HCT116 (cell line): Measurements from ENCODE around the gene PPM1M. TPM values are rescaled to one million over a fixed set of nuclear protein-coding genes. Genes with fewer than 3 reads are reported as not detected.

ENCODE experiments used
- ATAC-seq: fragments of 200-7000 bp; cut with Tn5 transposase; 2 replicates; pipeline ENCODE4 v1.9.1; 2020; ENCODE audit warnings: mild to moderate bottlenecking, moderate library complexity
- BruUV-seq: library from RNA; stranded (reverse); fragments of 400-500 nt; replicated peaks from 2 replicates; lab custom pipeline; 2021; lab: Mats Ljungman, UMichigan
- CTCF ChIA-PET: fragments of 300-600 bp; sonication (Branson Sonifier 250); formaldehyde crosslinking; loops from one replicate; lab custom pipeline; 2021; ENCODE audit warnings: antibody characterized with exemption; lab: Charles Lee
- POLR2A ChIA-PET: fragments of 300-600, 350-600 bp; sonication (Branson Sonifier 250); formaldehyde crosslinking; loops from one replicate; lab custom pipeline; 2021; ENCODE audit warnings: antibody characterized with exemption; lab: Charles Lee
- RAD21 ChIA-PET, 2 experiments: fragments of 300-600 bp; sonication (Branson Sonifier 250); formaldehyde crosslinking; loops; one replicate each; lab custom pipeline; 2023; ENCODE audit warnings: low total read pairs in 2 of 2; ENCODE audit not compliant: uncharacterized antibody in 2 of 2, unreplicated experiment in 2 of 2, low non-redundant PET in 1 of 2; lab: Charles Lee
- DNase-seq: peaks from one replicate; pipeline ENCODE4 v3.0.0-alpha.2; 2010; ENCODE audit warnings: low read depth, low spot score
- H2AFZ ChIP-seq: fragments of 200-600 bp; shearing (Covaris generic), sonication (generic); 2 replicates; pipeline ENCODE4 v1.6.1; 2017; ENCODE audit warnings: low read depth, mixed run types, mixed read lengths, antibody characterized with exemption, low read length; ENCODE audit not compliant: poor library complexity, severe bottlenecking
- H3K27ac ChIP-seq: 2 replicates; pipeline ENCODE4 v1.5.1; 2012; ENCODE audit warnings: low read depth, low read length
- H3K27me3 ChIP-seq: fragments of 200-600 bp; sonication (generic); 2 replicates; pipeline ENCODE4 v1.6.1; 2016; ENCODE audit warnings: mixed run types, low read length, mixed read lengths; ENCODE audit not compliant: insufficient read depth
- H3K36me3 ChIP-seq, 2 experiments: fragments of 200-500 bp in 1 of 2; fragments of 200-600 bp in 1 of 2; sonication (Bioruptor generic) in 1 of 2; sonication (generic) in 1 of 2; 2 replicates each; pipeline versions ENCODE4 v1.5.1 to v1.6.1; 2014 to 2016; ENCODE audit warnings: low read length in 2 of 2, inconsistent platforms in 1 of 2, mixed read lengths in 1 of 2, mixed run types in 1 of 2; ENCODE audit not compliant: insufficient read depth in 2 of 2, control insufficient read depth in 1 of 2
- H3K4me1 ChIP-seq, 2 experiments: fragments of 200-600 bp in 1 of 2; sonication (generic) in 1 of 2; 2 replicates each; pipeline versions ENCODE4 v1.5.1 to v1.6.1; 2012 to 2017; ENCODE audit warnings: low read length in 2 of 2, inconsistent platforms in 1 of 2, mild to moderate bottlenecking in 1 of 2, mixed read lengths in 1 of 2, mixed run types in 1 of 2, moderate library complexity in 1 of 2; ENCODE audit not compliant: insufficient read depth in 2 of 2, control insufficient read depth in 1 of 2
- H3K4me2 ChIP-seq: fragments of 200-600 bp; sonication (generic); 2 replicates; pipeline ENCODE4 v1.6.1; 2017; ENCODE audit warnings: mixed run types, low read length, mixed read lengths
- H3K4me3 ChIP-seq, 2 experiments: fragments of 200-600 bp in 1 of 2; sonication (generic) in 1 of 2; replicated peaks in 1 of 2; 2 replicates each; pipeline ENCODE4 v1.5.1; 2011 to 2016; ENCODE audit warnings: low read length in 2 of 2, control low read depth in 1 of 2, low read depth in 1 of 2, mild to moderate bottlenecking in 1 of 2, mixed read lengths in 1 of 2, mixed run types in 1 of 2
- H3K79me2 ChIP-seq: fragments of 200-600 bp; sonication (generic); 2 replicates; pipeline ENCODE4 v1.6.1; 2017; ENCODE audit warnings: mild to moderate bottlenecking, mixed run types, low read length, moderate library complexity, mixed read lengths; ENCODE audit not compliant: insufficient read depth
- H3K9ac ChIP-seq: fragments of 200-600 bp; sonication (generic); 2 replicates; pipeline ENCODE4 v1.6.1; 2016; ENCODE audit warnings: low read length, mixed read lengths
- H3K9me2 ChIP-seq: fragments of 200-600 bp; sonication (generic), shearing (Covaris generic); 2 replicates; pipeline ENCODE4 v1.6.1; 2017; ENCODE audit warnings: mixed run types, mild to moderate bottlenecking, moderate library complexity; ENCODE audit not compliant: insufficient read depth
- H3K9me3 ChIP-seq, 2 experiments: fragments of 200-500 bp in 1 of 2; fragments of 200-600 bp in 1 of 2; sonication (Bioruptor generic) in 1 of 2; sonication (generic) in 1 of 2; 2 replicates each; pipeline ENCODE4 v1.6.1; 2014 to 2017; ENCODE audit warnings: low read length in 2 of 2, mixed read lengths in 2 of 2, inconsistent platforms in 1 of 2, low read depth in 1 of 2, mild to moderate bottlenecking in 1 of 2, mixed run types in 1 of 2, moderate library complexity in 1 of 2; ENCODE audit not compliant: control insufficient read depth in 1 of 2, insufficient read depth in 1 of 2
- H4K20me1 ChIP-seq: fragments of 200-600 bp; sonication (generic), shearing (Covaris generic); 2 replicates; pipeline ENCODE4 v1.6.1; 2017; ENCODE audit warnings: mixed run types, mild to moderate bottlenecking, moderate library complexity; ENCODE audit not compliant: insufficient read depth
- ATF3 ChIP-seq: IDR thresholded peaks from 2 replicates; pipeline ENCODE4 v1.6.1; 2012
- CBX3 ChIP-seq: IDR thresholded peaks from 2 replicates; pipeline ENCODE4 v1.6.1; 2012; ENCODE audit warnings: low read depth
- CEBPB ChIP-seq: IDR thresholded peaks from 2 replicates; pipeline ENCODE4 v1.6.1; 2012; ENCODE audit warnings: low read depth
- CTCF ChIP-seq, 3 experiments: fragments of 200-600 bp in 1 of 3; sonication (generic) in 1 of 3; IDR thresholded peaks in 2 of 3; conservative IDR thresholded peaks in 1 of 3; 2 replicates each; pipeline ENCODE4 v1.5.1; 2012 to 2017; ENCODE audit warnings: low read depth in 2 of 3, low read length in 2 of 3, antibody characterized with exemption in 1 of 3, borderline replicate concordance in 1 of 3, control low read depth in 1 of 3, mild to moderate bottlenecking in 1 of 3, mixed read lengths in 1 of 3, mixed run types in 1 of 3, moderate library complexity in 1 of 3; ENCODE audit not compliant: insufficient read depth in 1 of 3
- EZH2phosphoT487 ChIP-seq: fragments of 200-600 bp; IDR thresholded peaks from 2 replicates; pipeline ENCODE4 v1.6.1; 2018; ENCODE audit warnings: antibody characterized with exemption, borderline replicate concordance
- FOSL1 ChIP-seq: IDR thresholded peaks from 2 replicates; pipeline ENCODE4 v1.6.1; 2012; ENCODE audit warnings: low read depth
- JUND ChIP-seq: IDR thresholded peaks from 2 replicates; pipeline ENCODE4 v1.6.1; 2012
- POLR2AphosphoS5 ChIP-seq: IDR thresholded peaks from 2 replicates; pipeline ENCODE4 v1.6.1; 2011; ENCODE audit warnings: mild to moderate bottlenecking, low read depth, low read length, moderate library complexity
- SIN3A ChIP-seq: IDR thresholded peaks from 2 replicates; pipeline ENCODE4 v1.6.1; 2012; ENCODE audit warnings: low read depth
- SP1 ChIP-seq: IDR thresholded peaks from 2 replicates; pipeline ENCODE4 v1.6.1; 2012; ENCODE audit warnings: low read depth
- SRF ChIP-seq: IDR thresholded peaks from 2 replicates; pipeline ENCODE4 v1.6.1; 2012; ENCODE audit warnings: low read depth
- intact Hi-C: fragments of 100-400 bp; cut with micrococcal nuclease; formaldehyde crosslinking; loops from 2 replicates; pipeline ENCODE4 v1.10.0; 2022
- total RNA-seq: library from RNA; stranded (reverse); gene quantifications from one replicate; pipeline ENCODE4 v1.2.1, GENCODE V29; 2021; ENCODE audit not compliant: unreplicated experiment

The PPM1M gene
- total RNA-seq, 1 experiment from 2014 or later: 16.6 TPM

- Histone ChIP-seq H3K36me3 (peaks cover 75 to 81% of the 10 kb centered on the region in 2 experiments), H3K27ac (no peak overlapping the region), H2AFZ (no peak overlapping the region), H3K9me3 (no peaks in the 10 kb centered on the region), H3K27me3 (no peaks in the 10 kb centered on the region), H4K20me1 (no peaks in the 10 kb centered on the region), H3K4me3 (no peak overlapping the region), H3K79me2 (no peaks in the 10 kb centered on the region; the same call in 1 of the 2 replicates), H3K4me1 (no peaks in the 10 kb centered on the region), H3K4me2 (no peak overlapping the region), H3K9me2 (no peaks in the 10 kb centered on the region), H3K9ac (no peak overlapping the region)
- BruUV-seq: no TSS peak
- ATAC-seq (no peak), DNase-seq (no peak)
- intact Hi-C loops: no loop called here
- ChIA-PET CTCF (interaction anchor here (1.0 to 1.2 kb wide), 2 partner anchors 15 to 134 kb away, joined by 3 read pairs; no protein-coding TSS in a partner anchor), POLR2A (interaction anchor here (1.3 to 2.4 kb wide), 2 partner anchors 8 to 11 kb away, joined by 3 to 7 read pairs; no protein-coding TSS in a partner anchor), RAD21 (no interaction called here)
- no peak for TF ChIP-seq SRF
- TF ChIP-seq POLR2AphosphoS5: no peak
- no peak for TF ChIP-seq CEBPB
- no peak for TF ChIP-seq SIN3A
- TF ChIP-seq CTCF (IDR thresholded peaks at IDR 0.05 in 2 of 3, conservative IDR thresholded peaks at IDR 0.05 in 1 of 3; ENCODE audit: borderline replicate concordance in 1 of 3, insufficient read depth in 1 of 3, low read depth in 2 of 3, low read length in 2 of 3): no peak
Observed at GRCh38 chr3:52205727-52206372, 39.7 kb upstream of the PPM1M start.

GRCh38 chr3:52208556-52208955 is 37.0 kb upstream of the PPM1M start:
- POLR2A ChIA-PET: no interaction called here

More at GRCh38 chr3:52208556-52208955, 37.0 kb upstream of the PPM1M start:
- H3K27me3 ChIP-seq: no peaks in the 10 kb centered on the region
- ATAC-seq (no peak), DNase-seq (no peak)
- H4K20me1 ChIP-seq: no peaks in the 10 kb centered on the region
- no peak overlapping the region for H3K4me3 ChIP-seq
- no peaks in the 10 kb centered on the region for H3K9me2 ChIP-seq
- no peaks in the 10 kb centered on the region for H3K4me1 ChIP-seq
- no peak overlapping the region for H3K27ac ChIP-seq
- H3K4me2 ChIP-seq: no peak overlapping the region
- no TSS peak for BruUV-seq
- H2AFZ ChIP-seq: no peak overlapping the region
- H3K36me3 ChIP-seq: peaks cover 80% of the 10 kb centered on the region in 2 experiments
- RAD21 ChIA-PET: no interaction called here
- no peak overlapping the region for H3K9ac ChIP-seq
- no peaks in the 10 kb centered on the region for H3K9me3 ChIP-seq
- TF ChIP-seq CTCF (IDR thresholded peaks at IDR 0.05 in 2 of 3, conservative IDR thresholded peaks at IDR 0.05 in 1 of 3; ENCODE audit: borderline replicate concordance in 1 of 3, insufficient read depth in 1 of 3, low read depth in 2 of 3, low read length in 2 of 3) (no peak), CEBPB (no peak), EZH2phosphoT487 (no peak), SP1 (no peak), ATF3 (no peak), FOSL1 (no peak), CBX3 (no peak), JUND (no peak)
- intact Hi-C loops: no loop called here
- H3K79me2 ChIP-seq: no peaks in the 10 kb centered on the region; the same call in 1 of the 2 replicates
- CTCF ChIA-PET: interaction anchor here (2.2 kb wide), 1 partner anchor 12 kb away, joined by 10 read pairs; no protein-coding TSS in a partner anchor
